DOHH2 (cell line): ENCODE results near the gene TAF4.

Experiments
- EZH2phosphoT487 ChIP-seq: fragments of 200-600 bp; sonication (generic); IDR thresholded peaks from 2 replicates; pipeline ENCODE4 v1.6.1; 2017; ENCODE audit warnings: borderline replicate concordance, mild to moderate bottlenecking, antibody characterized with exemption, low read length, moderate library complexity, mixed read lengths
- TF ChIP-seq, protein P1 (sequence below): fragments of 200-600 bp; sonication (generic); IDR thresholded peaks from one replicate; pipeline ENCODE4 v1.5.1; 2014; ENCODE audit warnings: antibody characterized with exemption, mild to moderate bottlenecking, low read depth, low read length; ENCODE audit not compliant: poor library complexity, severe bottlenecking

DNA sequence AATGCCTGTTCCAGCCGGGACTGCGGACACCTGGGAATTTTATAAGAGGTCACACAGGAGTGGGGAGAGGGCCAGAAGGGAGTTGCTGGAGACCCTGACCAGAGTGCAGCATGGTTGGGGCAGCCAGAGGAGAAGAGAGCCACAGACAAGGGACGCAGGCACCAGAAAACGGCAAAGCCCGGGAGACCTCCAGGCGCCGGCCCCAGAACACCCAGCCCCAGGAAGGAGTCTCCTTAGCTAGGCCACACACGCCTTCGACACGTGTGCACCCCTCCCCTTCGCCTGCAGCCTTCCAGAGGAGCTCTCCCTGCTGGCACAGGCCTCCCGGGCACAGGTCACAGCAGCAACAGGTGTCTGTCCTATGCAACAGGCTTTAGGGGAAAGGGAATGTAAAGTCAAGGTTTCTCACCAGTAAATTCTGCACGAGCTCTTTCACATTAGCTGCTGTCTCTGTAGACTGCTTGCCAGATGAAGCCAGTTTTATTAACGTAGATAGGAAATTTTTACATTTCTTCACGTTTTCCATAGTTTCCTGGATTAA is 57.0 kb downstream of the TAF4 start:
- TF ChIP-seq, protein P1, sequence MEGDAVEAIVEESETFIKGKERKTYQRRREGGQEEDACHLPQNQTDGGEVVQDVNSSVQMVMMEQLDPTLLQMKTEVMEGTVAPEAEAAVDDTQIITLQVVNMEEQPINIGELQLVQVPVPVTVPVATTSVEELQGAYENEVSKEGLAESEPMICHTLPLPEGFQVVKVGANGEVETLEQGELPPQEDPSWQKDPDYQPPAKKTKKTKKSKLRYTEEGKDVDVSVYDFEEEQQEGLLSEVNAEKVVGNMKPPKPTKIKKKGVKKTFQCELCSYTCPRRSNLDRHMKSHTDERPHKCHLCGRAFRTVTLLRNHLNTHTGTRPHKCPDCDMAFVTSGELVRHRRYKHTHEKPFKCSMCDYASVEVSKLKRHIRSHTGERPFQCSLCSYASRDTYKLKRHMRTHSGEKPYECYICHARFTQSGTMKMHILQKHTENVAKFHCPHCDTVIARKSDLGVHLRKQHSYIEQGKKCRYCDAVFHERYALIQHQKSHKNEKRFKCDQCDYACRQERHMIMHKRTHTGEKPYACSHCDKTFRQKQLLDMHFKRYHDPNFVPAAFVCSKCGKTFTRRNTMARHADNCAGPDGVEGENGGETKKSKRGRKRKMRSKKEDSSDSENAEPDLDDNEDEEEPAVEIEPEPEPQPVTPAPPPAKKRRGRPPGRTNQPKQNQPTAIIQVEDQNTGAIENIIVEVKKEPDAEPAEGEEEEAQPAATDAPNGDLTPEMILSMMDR = no peak
- no peak for TF ChIP-seq EZH2phosphoT487
